Thoracic aorta endothelial cell (primary cell): Measurements from ENCODE around the gene IRX6. TPM values are rescaled to one million over a fixed set of nuclear protein-coding genes. Genes with fewer than 3 reads are reported as not detected.

Source experiments
- small RNA-seq: library from RNA; depleted of rRNA; stranded (forward); fragments of <200 nt; gene quantifications from one replicate; pipeline ENCODE3, GENCODE V24; 2012
- total RNA-seq: library from RNA; depleted of rRNA; stranded (reverse); fragments of >200 nt; gene quantifications from 2 replicates; pipeline ENCODE4 v1.2.3, GENCODE V29; 2012

The IRX6 gene
- total RNA-seq: not detected in 2 replicates

GRCh38 chr16:55323637-55324271 lies at the start of gene IRX6:
Gene IRX6 (plus strand): TSS chr16:55324203. CDS start chr16:55325092, 889 bp downstream.

Small RNA genes within 50 kb of the gene (small RNA-seq; reads per million reads assigned to genes)
- gene RN7SL841P: not detected

Other genes with a start within 250 kb of the IRX6 start
- gene MMP2, start 155.0 kb downstream of the IRX6 start, total RNA-seq: 135 and 238 TPM in 2 replicates
- gene LPCAT2, start 184.9 kb downstream of the IRX6 start, total RNA-seq: 77.0 and 80.3 TPM in 2 replicates
- gene CAPNS2, start 242.5 kb downstream of the IRX6 start, total RNA-seq: 2.2 and 3.3 TPM in 2 replicates